PC-3 (cell line): ENCODE data around the gene SMPD1. TPM values are rescaled to one million over a fixed set of nuclear protein-coding genes. Genes with fewer than 3 reads are reported as not detected.

ENCODE experiments used
- ATAC-seq: fragments of 200-7000 bp; cut with Tn5 transposase; 2 replicates; pipeline ENCODE4 v1.9.1; 2020; ENCODE audit warnings: mild to moderate bottlenecking, moderate library complexity
- BruUV-seq: library from RNA; stranded (reverse); fragments of 400-500 nt; replicated peaks from 2 replicates; lab custom pipeline; 2021; lab: Mats Ljungman, UMichigan
- CTCF ChIA-PET: fragments of 300-600 bp; sonication (Branson Sonifier 250); formaldehyde crosslinking; loops from one replicate; lab custom pipeline; 2022; ENCODE audit warnings: antibody characterized with exemption; lab: Charles Lee
- POLR2A ChIA-PET: fragments of 300-600 bp; sonication (Branson Sonifier 250); formaldehyde crosslinking; loops from one replicate; lab custom pipeline; 2022; ENCODE audit warnings: antibody characterized with exemption; ENCODE audit not compliant: unreplicated experiment; lab: Charles Lee
- DNase-seq: peaks from one replicate; pipeline ENCODE4 v3.0.0-alpha.2; 2015
- H2AFZ ChIP-seq: fragments of 300-600 bp; sonication (generic); 2 replicates; pipeline ENCODE4 v1.6.0; 2016; ENCODE audit warnings: antibody characterized with exemption, low read length
- H3F3A ChIP-seq: fragments of 300-600 bp; sonication (generic); one replicate; pipeline ENCODE4 v1.6.0; 2017; ENCODE audit warnings: antibody characterized with exemption, low read length, control low read depth, mild to moderate bottlenecking; ENCODE audit not compliant: unreplicated experiment
- H3K27ac ChIP-seq: fragments of 300-600 bp; sonication (generic); 2 replicates; pipeline ENCODE4 v1.5.1; 2016; ENCODE audit warnings: mild to moderate bottlenecking, low read length
- H3K27me3 ChIP-seq: fragments of 300-600 bp; sonication (generic); 2 replicates; pipeline ENCODE4 v1.6.1; 2016; ENCODE audit warnings: low read length, mixed read lengths
- H3K36me3 ChIP-seq: fragments of 300-600 bp; sonication (generic); 2 replicates; pipeline ENCODE4 v1.6.1; 2016; ENCODE audit warnings: low read depth, mixed run types, low read length, mixed read lengths
- H3K4me1 ChIP-seq: fragments of 300-600 bp; sonication (generic); 2 replicates; pipeline ENCODE4 v1.5.1; 2016; ENCODE audit warnings: low read length; ENCODE audit not compliant: insufficient read depth
- H3K4me2 ChIP-seq: fragments of 300-600 bp; sonication (generic); 2 replicates; pipeline ENCODE4 v1.6.0; 2016; ENCODE audit warnings: low read length
- H3K4me3 ChIP-seq: fragments of 300-600 bp; sonication (generic); 2 replicates; pipeline ENCODE4 v1.5.1; 2016; ENCODE audit warnings: mild to moderate bottlenecking, low read length, mixed read lengths
- H3K79me2 ChIP-seq: fragments of 300-600 bp; sonication (generic); 2 replicates; pipeline ENCODE4 v1.6.1; 2017; ENCODE audit warnings: low read length, mixed read lengths
- H3K9ac ChIP-seq: fragments of 300-600 bp; sonication (generic); 2 replicates; pipeline ENCODE4 v1.6.0; 2016; ENCODE audit warnings: mild to moderate bottlenecking, low read length
- H3K9me2 ChIP-seq: fragments of 300-600 bp; sonication (generic); replicated peaks from 2 replicates; pipeline ENCODE4 v1.6.1; 2016; ENCODE audit warnings: mixed run types, low read length, mixed read lengths
- H3K9me3 ChIP-seq: fragments of 300-600 bp; sonication (generic); 2 replicates; pipeline ENCODE4 v1.6.1; 2016; ENCODE audit warnings: low read length, mixed read lengths
- H4K20me1 ChIP-seq: fragments of 300-600 bp; sonication (generic); 2 replicates; pipeline ENCODE4 v1.6.1; 2016; ENCODE audit warnings: low read length, mixed read lengths
- CTCF ChIP-seq: fragments of 300-600 bp; sonication (generic); conservative IDR thresholded peaks from 2 replicates; pipeline ENCODE4 v1.5.1; 2017; ENCODE audit warnings: antibody characterized with exemption, low read depth, mild to moderate bottlenecking, low read length
- EZH2 ChIP-seq: fragments of 300-600 bp; sonication (generic); IDR thresholded peaks from one replicate; pipeline ENCODE4 v1.6.1; 2017; ENCODE audit warnings: antibody characterized with exemption, mild to moderate bottlenecking, low read length; ENCODE audit not compliant: unreplicated experiment
- EZH2phosphoT487 ChIP-seq: fragments of 300-600 bp; sonication (generic); IDR thresholded peaks from 2 replicates; pipeline ENCODE4 v1.6.1; 2018; ENCODE audit warnings: mild to moderate bottlenecking, antibody characterized with exemption, low read length, borderline replicate concordance
- intact Hi-C: fragments of 100-400 bp; cut with micrococcal nuclease; formaldehyde crosslinking; loops from 2 replicates; pipeline ENCODE4 v1.9.0; 2023
- total RNA-seq: library from RNA; depleted of rRNA; stranded (reverse); fragments of >200 nt; gene quantifications from 2 replicates; pipeline ENCODE4 v1.2.3, GENCODE V29; 2014

Gene SMPD1
- total RNA-seq, 1 experiment from 2014 or later = 12.1 TPM

GRCh38 chr11:6378640-6378989 lies 11.7 kb upstream of the SMPD1 start:
- DNase-seq (no peak), ATAC-seq (no peak)
- Histone ChIP-seq H2AFZ (no peak overlapping the region), H3F3A (no peaks in the 10 kb centered on the region), H3K4me2 (no peak overlapping the region), H3K9ac (no peak overlapping the region), H3K27me3 (no peaks in the 10 kb centered on the region), H3K9me3 (no peaks in the 10 kb centered on the region), H3K4me3 (no peak overlapping the region), H3K27ac (no peak overlapping the region), H3K4me1 (no peaks in the 10 kb centered on the region), H3K36me3 (no peaks in the 10 kb centered on the region), H4K20me1 (no peaks in the 10 kb centered on the region), H3K9me2 (no peaks in the 10 kb centered on the region), H3K79me2 (no peaks in the 10 kb centered on the region)
- TF ChIP-seq CTCF (no peak), EZH2phosphoT487 (no peak), EZH2 (no peak)
- POLR2A ChIA-PET = interaction anchor here (0.6 kb wide), 1 partner anchor 102 kb away, joined by 3 read pairs; the partner anchor contains the start of genes ARFIP2 and TIMM10B
- intact Hi-C loops = loop anchor here (2.0 to 10.0 kb wide), 2 partner anchors 226 to 328 kb away; partner anchors contain the start of genes ILK and RRP8
- no TSS peak for BruUV-seq
- CTCF ChIA-PET = interaction anchor here (0.5 to 3.3 kb wide), 21 partner anchors 9 to 379 kb away, joined by 3 to 92 read pairs (median 5); partner anchors contain the start of genes APBB1, ARFIP2, SMPD1 and TIMM10B

GRCh38 chr11:6385046-6385777 lies 5.1 kb upstream of the SMPD1 start:
- BruUV-seq = no TSS peak
- Histone ChIP-seq H4K20me1 (no peaks in the 10 kb centered on the region), H3K4me3 (no peak overlapping the region), H3K4me2 (no peak overlapping the region), H3K36me3 (no peaks in the 10 kb centered on the region), H3K9me2 (no peaks in the 10 kb centered on the region), H2AFZ (no peak overlapping the region), H3K79me2 (no peaks in the 10 kb centered on the region), H3F3A (no peaks in the 10 kb centered on the region), H3K9ac (no peak overlapping the region), H3K27ac (no peak overlapping the region), H3K4me1 (peaks cover 6% of the 10 kb centered on the region), H3K27me3 (no peaks in the 10 kb centered on the region), H3K9me3 (no peaks in the 10 kb centered on the region)
- CTCF ChIA-PET = no interaction called here
- ATAC-seq (no peak), DNase-seq (no peak)
- intact Hi-C loops = no loop called here
- TF ChIP-seq EZH2phosphoT487 = no peak
- TF ChIP-seq CTCF = no peak
- TF ChIP-seq EZH2 = no peak
- POLR2A ChIA-PET = no interaction called here
